Amniotic stem cell (primary cell): ENCODE results near the gene SKIC3.
A peak's percentile ranks its signal among the peaks of the same experiment; 100 is the strongest.

Experiments used
- DNase-seq: peaks from one replicate; lab custom pipeline; 2025; lab: John Stamatoyannopoulos, UW

SKIC3 gene

GRCh38 chr5:95531491-95531890, 23.3 kb downstream of the SKIC3 start:
- DNase-seq = no peak

GRCh38 chr5:95530416-95530815, 24.4 kb downstream of the SKIC3 start:
- DNase-seq = peak; percentile 62

GRCh38 chr5:95528565-95528964, 26.2 kb downstream of the SKIC3 start:
- no peak for DNase-seq

- no peak for DNase-seq
Observed at GRCh38 chr5:95526871-95527270, 27.9 kb downstream of the SKIC3 start.

- no peak for DNase-seq
Observed at GRCh38 chr5:95524423-95524822, 30.4 kb downstream of the SKIC3 start.

GRCh38 chr5:95520206-95520605, 34.6 kb downstream of the SKIC3 start:
- DNase-seq = no peak

GRCh38 chr5:95519681-95520080, 35.1 kb downstream of the SKIC3 start:
- no peak for DNase-seq

- DNase-seq = no peak
Observed at GRCh38 chr5:95519151-95519550, 35.6 kb downstream of the SKIC3 start.

GRCh38 chr5:95518417-95518816, 36.4 kb downstream of the SKIC3 start:
- DNase-seq = no peak

- no peak for DNase-seq
Observed at GRCh38 chr5:95511606-95512005, 43.2 kb downstream of the SKIC3 start.

GRCh38 chr5:95508550-95508949, 46.2 kb downstream of the SKIC3 start:
- DNase-seq = no peak
